ENCODE results near the gene TATDN3. TPM values are rescaled to one million over a fixed set of nuclear protein-coding genes. Genes with fewer than 3 reads are reported as not detected.
"Not testable (repeated sequence)": the region's sequence is repeated elsewhere in the genome, so short reads cannot be mapped to it uniquely, and the experiment has no call there.

The TATDN3 gene
- 29.9 and 33.5 TPM in 2 replicates for total RNA-seq (2014; rRNA removed; shearing (Covaris generic))
- polyA plus RNA-seq (2015; cell fraction: cytosol; rRNA removed), result 24.3 and 25.7 TPM in 2 replicates
- polyA plus RNA-seq (2015; cell fraction: nucleus; rRNA removed), result 12.4 and 16.4 TPM in 2 replicates

- DNase-seq (ENCODE audit: low read depth, low spot score), result peak; percentile 92
These were observed at the start of gene TATDN3, which contains the start of gene NSL1 for GRCh38 chr1:212791676-212792395. TSS of gene TATDN3 (plus strand) at chr1:212791894. CDS start at chr1:212791922, 28 bp downstream. TSS of gene NSL1 (minus strand) at chr1:212791777. CDS start at chr1:212791763, 14 bp downstream.

GRCh38 chr1:212743901-212744475 is 47.7 kb upstream of the TATDN3 start:
- in situ Hi-C loops (cut with HindIII; ENCODE audit: low pct_unique_long_range_greater_than_20kb, low sequenced_read_pairs), result no loop called here

More at GRCh38 chr1:212791676-212792395, at the start of gene TATDN3, which contains the start of gene NSL1:
- in situ Hi-C loops (cut with HindIII; ENCODE audit: low pct_unique_long_range_greater_than_20kb, low sequenced_read_pairs), result no loop called here

GRCh38 chr1:212745303-212745702 is 46.4 kb upstream of the TATDN3 start:
- in situ Hi-C loops (cut with HindIII; ENCODE audit: low pct_unique_long_range_greater_than_20kb, low sequenced_read_pairs), result no loop called here
- no peak for DNase-seq (ENCODE audit: low read depth, low spot score)

More at GRCh38 chr1:212743901-212744475, 47.7 kb upstream of the TATDN3 start:
- DNase-seq (ENCODE audit: low read depth, low spot score), result no peak

GRCh38 chr1:212746546-212746945 is 45.1 kb upstream of the TATDN3 start:
- DNase-seq (ENCODE audit: low read depth, low spot score), result no peak
- in situ Hi-C loops (cut with HindIII; ENCODE audit: low pct_unique_long_range_greater_than_20kb, low sequenced_read_pairs), result no loop called here

- in situ Hi-C loops (cut with HindIII; ENCODE audit: low pct_unique_long_range_greater_than_20kb, low sequenced_read_pairs), result no loop called here
- DNase-seq (ENCODE audit: low read depth, low spot score), result peak; percentile 85
These were observed 41.7 kb upstream of the TATDN3 start for GRCh38 chr1:212749821-212750535.

- no peak for DNase-seq (ENCODE audit: low read depth, low spot score)
- in situ Hi-C loops (cut with HindIII; ENCODE audit: low pct_unique_long_range_greater_than_20kb, low sequenced_read_pairs), result no loop called here
These were observed 39.3 kb upstream of the TATDN3 start for GRCh38 chr1:212752252-212752933.

- no peak for DNase-seq (ENCODE audit: low read depth, low spot score)
- in situ Hi-C loops (cut with HindIII; ENCODE audit: low pct_unique_long_range_greater_than_20kb, low sequenced_read_pairs), result no loop called here
These were observed 38.7 kb upstream of the TATDN3 start for GRCh38 chr1:212752934-212753497.

GRCh38 chr1:212753749-212754148 is 37.9 kb upstream of the TATDN3 start:
- in situ Hi-C loops (cut with HindIII; ENCODE audit: low pct_unique_long_range_greater_than_20kb, low sequenced_read_pairs), result no loop called here
- no peak for DNase-seq (ENCODE audit: low read depth, low spot score)

- in situ Hi-C loops (cut with HindIII; ENCODE audit: low pct_unique_long_range_greater_than_20kb, low sequenced_read_pairs), result no loop called here
- no peak for DNase-seq (ENCODE audit: low read depth, low spot score)
These were observed 37.5 kb upstream of the TATDN3 start for GRCh38 chr1:212754193-212754592.

GRCh38 chr1:212754680-212755079 is 37.0 kb upstream of the TATDN3 start:
- DNase-seq (ENCODE audit: low read depth, low spot score), result peak; percentile 19
- in situ Hi-C loops (cut with HindIII; ENCODE audit: low pct_unique_long_range_greater_than_20kb, low sequenced_read_pairs), result no loop called here

- in situ Hi-C loops (cut with HindIII; ENCODE audit: low pct_unique_long_range_greater_than_20kb, low sequenced_read_pairs), result no loop called here
- no peak for DNase-seq (ENCODE audit: low read depth, low spot score)
These were observed 32.0 kb upstream of the TATDN3 start for GRCh38 chr1:212759683-212760082.

GRCh38 chr1:212760126-212760823 is 31.4 kb upstream of the TATDN3 start:
- DNase-seq (ENCODE audit: low read depth, low spot score), result peak; percentile 66
- in situ Hi-C loops (cut with HindIII; ENCODE audit: low pct_unique_long_range_greater_than_20kb, low sequenced_read_pairs), result no loop called here

- in situ Hi-C loops (cut with HindIII; ENCODE audit: low pct_unique_long_range_greater_than_20kb, low sequenced_read_pairs), result no loop called here
- no peak for DNase-seq (ENCODE audit: low read depth, low spot score)
These were observed 29.5 kb upstream of the TATDN3 start for GRCh38 chr1:212762234-212762633.

- in situ Hi-C loops (cut with HindIII; ENCODE audit: low pct_unique_long_range_greater_than_20kb, low sequenced_read_pairs), result no loop called here
- no peak for DNase-seq (ENCODE audit: low read depth, low spot score)
These were observed 28.9 kb upstream of the TATDN3 start for GRCh38 chr1:212762839-212763238.

- DNase-seq (ENCODE audit: low read depth, low spot score); in situ Hi-C loops (cut with HindIII; ENCODE audit: low pct_unique_long_range_greater_than_20kb, low sequenced_read_pairs): not testable (repeated sequence)
These were observed 26.9 kb upstream of the TATDN3 start for GRCh38 chr1:212764718-212765281.

GRCh38 chr1:212766825-212767224 is 24.9 kb upstream of the TATDN3 start:
- DNase-seq (ENCODE audit: low read depth, low spot score); in situ Hi-C loops (cut with HindIII; ENCODE audit: low pct_unique_long_range_greater_than_20kb, low sequenced_read_pairs): not testable (repeated sequence)
